Measurements from ENCODE around the gene FOXL2NB. TPM values are rescaled to one million over a fixed set of nuclear protein-coding genes. Genes with fewer than 3 reads are reported as not detected.
A peak's percentile ranks its signal among the peaks of the same experiment; 100 is the strongest.

Gene FOXL2NB
- total RNA-seq, 1 donor from 2014 or later, result not detected

- H3K27me3 Mint-ChIP-seq (ENCODE audit: low read depth), result peaks cover 94% of the 10 kb centered on the region
- H3K27ac Mint-ChIP-seq, result no peak overlapping the region
- no peak for DNase-seq (ENCODE audit: low spot score in 2 of 2, unreplicated experiment in 2 of 2)
- no peak overlapping the region for H3K4me3 Mint-ChIP-seq
- H3K36me3 Mint-ChIP-seq, result no peaks in the 10 kb centered on the region
- TF ChIP-seq CTCF (IDR thresholded peaks at IDR 0.05; ENCODE audit: unreplicated experiment), result no peak
- H3K9me3 Mint-ChIP-seq, result no peaks in the 10 kb centered on the region
- peaks cover 17% of the 10 kb centered on the region for H3K4me1 Mint-ChIP-seq
These were observed 4.7 kb upstream of the FOXL2NB start for GRCh38 chr3:138942271-138942670.

- Mint-ChIP-seq H3K27ac (no peak overlapping the region), H3K4me1 (peaks cover 18% of the 10 kb centered on the region), H3K9me3 (no peaks in the 10 kb centered on the region), H3K36me3 (no peaks in the 10 kb centered on the region), H3K27me3 (ENCODE audit: low read depth) (peaks cover 94% of the 10 kb centered on the region), H3K4me3 (no peak overlapping the region)
- DNase-seq (ENCODE audit: low spot score in 2 of 2, unreplicated experiment in 2 of 2), result no peak
- no peak for TF ChIP-seq CTCF (IDR thresholded peaks at IDR 0.05; ENCODE audit: unreplicated experiment)
These were observed 4.0 kb upstream of the FOXL2NB start for GRCh38 chr3:138942861-138943623.

- no peaks in the 10 kb centered on the region for H3K9me3 Mint-ChIP-seq
- no peak for TF ChIP-seq CTCF (IDR thresholded peaks at IDR 0.05; ENCODE audit: unreplicated experiment)
- H3K4me1 Mint-ChIP-seq, result peaks cover 13% of the 10 kb centered on the region
- H3K27ac Mint-ChIP-seq, result no peak overlapping the region
- H3K36me3 Mint-ChIP-seq, result no peaks in the 10 kb centered on the region
- H3K4me3 Mint-ChIP-seq, result no peak overlapping the region
- no peak for DNase-seq (ENCODE audit: low spot score in 2 of 2, unreplicated experiment in 2 of 2)
- peaks cover 94% of the 10 kb centered on the region for H3K27me3 Mint-ChIP-seq (ENCODE audit: low read depth)
These were observed 3.0 kb upstream of the FOXL2NB start for GRCh38 chr3:138943724-138944653.

GRCh38 chr3:138944654-138944928 is 2.4 kb upstream of the FOXL2NB start:
- H3K27ac Mint-ChIP-seq, result no peak overlapping the region
- peaks cover 15% of the 10 kb centered on the region for H3K4me1 Mint-ChIP-seq
- no peak overlapping the region for H3K4me3 Mint-ChIP-seq
- no peaks in the 10 kb centered on the region for H3K36me3 Mint-ChIP-seq
- H3K27me3 Mint-ChIP-seq (ENCODE audit: low read depth), result peaks cover 94% of the 10 kb centered on the region
- H3K9me3 Mint-ChIP-seq, result no peaks in the 10 kb centered on the region
- no peak for TF ChIP-seq CTCF (IDR thresholded peaks at IDR 0.05; ENCODE audit: unreplicated experiment)
- no peak for DNase-seq (ENCODE audit: low spot score in 2 of 2, unreplicated experiment in 2 of 2)

- no peak for TF ChIP-seq CTCF (IDR thresholded peaks at IDR 0.05; ENCODE audit: unreplicated experiment)
These were observed 1.9 kb upstream of the FOXL2NB start for GRCh38 chr3:138944929-138945708.

More at GRCh38 chr3:138944929-138945708, 1.9 kb upstream of the FOXL2NB start:
- DNase-seq (ENCODE audit: low spot score in 2 of 2, unreplicated experiment in 2 of 2), result no peak
- H3K27ac Mint-ChIP-seq, result no peak overlapping the region
- H3K36me3 Mint-ChIP-seq, result no peaks in the 10 kb centered on the region
- H3K27me3 Mint-ChIP-seq (ENCODE audit: low read depth), result peaks cover 94% of the 10 kb centered on the region
- peak overlapping the region; percentile 59 for H3K4me3 Mint-ChIP-seq
- no peaks in the 10 kb centered on the region for H3K9me3 Mint-ChIP-seq
- peaks cover 15% of the 10 kb centered on the region for H3K4me1 Mint-ChIP-seq
